NCI-H2107 (cell line): ENCODE data around the gene ELF5.

Source experiments
- DNase-seq: peaks from one replicate; lab custom pipeline; 2025; lab: John Stamatoyannopoulos, UW

ELF5 gene

DNA sequence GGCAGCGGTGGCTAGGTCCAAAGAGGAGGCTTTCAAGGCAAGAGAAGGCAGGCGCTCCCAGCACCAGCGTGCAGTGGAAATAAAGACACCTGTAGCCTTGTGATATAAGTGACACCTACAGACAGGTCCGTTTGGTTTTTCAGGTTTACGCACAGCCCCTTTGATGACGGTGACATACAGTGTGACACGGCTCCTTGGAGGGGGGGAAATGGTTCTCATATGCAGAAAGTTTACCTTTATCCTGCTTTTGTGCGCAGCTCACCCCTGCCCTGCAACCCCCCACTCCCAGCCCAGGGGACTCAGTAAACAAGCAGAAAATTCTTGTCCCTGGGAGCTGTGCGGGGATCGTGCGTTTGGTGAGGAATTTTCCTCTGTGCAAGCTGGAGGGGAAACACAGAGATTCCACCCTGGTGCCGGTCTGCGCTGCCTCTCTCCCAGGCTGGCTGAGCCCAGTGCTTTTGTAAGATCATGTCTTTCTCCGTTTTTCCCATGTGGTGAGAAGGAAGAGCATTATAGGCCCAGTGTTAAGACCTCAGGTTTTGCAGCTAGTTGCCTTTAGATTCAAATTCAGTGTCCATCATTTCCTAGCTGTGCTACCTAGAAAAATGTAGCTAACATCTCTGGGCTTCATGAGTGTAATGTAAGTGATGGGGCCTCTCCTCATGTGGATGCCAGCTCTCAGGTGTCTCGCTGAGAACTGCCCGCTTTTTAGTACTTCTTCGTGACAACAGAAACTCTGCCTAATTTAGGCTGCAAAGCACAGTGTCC is at the start of gene ELF5:
ELF5 (minus strand) TSS at position 113 of the 768 bp plus-strand sequence. CDS start 8,045 bp downstream, outside the sequence.
- DNase-seq = no peak

DNA sequence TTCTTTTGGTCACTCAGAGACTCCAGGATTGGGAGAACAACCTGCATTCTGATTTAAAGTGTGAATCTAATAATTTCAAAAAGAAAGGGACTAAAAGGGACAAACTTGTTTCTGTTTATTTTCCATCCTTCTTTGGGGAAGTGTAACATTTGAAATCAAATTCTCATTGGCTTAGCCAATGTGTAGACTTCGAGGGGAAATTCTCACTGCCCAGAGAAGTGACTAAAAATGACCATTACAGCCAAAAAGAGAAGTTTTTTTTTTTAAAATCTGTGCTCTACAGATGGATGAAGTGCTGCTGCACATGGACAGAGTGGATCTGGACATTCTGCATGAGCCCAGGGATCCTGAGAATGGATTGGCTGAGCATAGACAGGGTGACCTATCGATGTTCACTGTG is 49.4 kb upstream of the ELF5 start:
- DNase-seq = no peak

DNA sequence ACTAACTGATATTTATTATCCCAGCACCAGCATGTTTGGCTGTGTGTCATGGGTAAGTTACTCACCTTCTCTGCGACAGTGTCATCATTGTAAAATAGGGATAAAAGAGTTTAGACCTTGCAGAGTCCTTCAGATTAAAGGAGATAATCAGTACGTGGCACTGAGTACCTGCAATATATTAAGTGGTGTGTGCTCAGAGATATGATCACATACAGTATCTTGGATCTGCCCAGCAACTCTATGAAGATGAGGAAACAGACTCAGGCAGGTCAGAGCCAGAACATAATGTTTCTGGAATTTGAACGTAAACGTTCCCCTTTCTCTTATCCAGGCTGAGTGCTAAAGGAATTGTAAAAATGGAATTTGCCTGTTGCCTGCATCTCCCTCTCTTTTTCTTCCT is 46.9 kb upstream of the ELF5 start:
- no peak for DNase-seq

DNA sequence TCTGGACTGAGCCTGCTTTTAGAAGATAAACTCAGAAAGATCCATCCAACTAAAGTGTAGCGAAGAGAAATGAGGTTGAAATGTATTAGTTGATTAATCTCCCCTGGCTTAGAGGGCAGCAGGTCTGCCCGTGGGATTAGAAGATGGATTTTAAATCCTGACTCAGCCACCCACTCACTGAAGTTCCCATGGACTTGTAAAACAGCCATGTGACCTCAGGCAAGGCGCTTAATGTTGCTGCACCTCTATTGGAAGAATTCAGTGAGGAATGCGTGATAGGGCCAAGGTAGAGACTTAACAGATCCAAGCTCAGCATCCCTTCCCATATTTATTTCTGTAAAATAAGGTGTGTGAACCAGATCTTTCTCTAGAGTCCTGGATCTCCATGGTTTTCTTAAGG is 45.1 kb upstream of the ELF5 start:
- DNase-seq = no peak

DNA sequence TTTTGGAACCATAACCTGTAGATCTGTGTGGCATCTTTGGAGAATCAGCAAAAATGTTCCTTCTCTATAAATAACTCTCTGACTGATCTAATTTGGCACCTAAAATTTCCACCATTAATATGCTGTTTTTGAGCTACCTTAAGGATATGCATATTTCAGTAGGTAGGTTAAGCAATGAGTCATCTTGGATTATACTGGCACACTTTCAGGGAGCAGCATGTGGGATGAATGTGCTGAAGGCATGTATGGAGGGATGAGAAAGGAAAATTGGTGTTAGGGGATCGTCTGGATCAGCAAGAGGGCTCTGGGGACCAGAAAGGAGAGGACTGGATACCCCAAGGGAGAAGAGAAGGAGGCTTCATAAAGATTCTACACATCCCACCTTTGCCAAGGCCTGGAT is 44.6 kb upstream of the ELF5 start:
- no peak for DNase-seq

DNA sequence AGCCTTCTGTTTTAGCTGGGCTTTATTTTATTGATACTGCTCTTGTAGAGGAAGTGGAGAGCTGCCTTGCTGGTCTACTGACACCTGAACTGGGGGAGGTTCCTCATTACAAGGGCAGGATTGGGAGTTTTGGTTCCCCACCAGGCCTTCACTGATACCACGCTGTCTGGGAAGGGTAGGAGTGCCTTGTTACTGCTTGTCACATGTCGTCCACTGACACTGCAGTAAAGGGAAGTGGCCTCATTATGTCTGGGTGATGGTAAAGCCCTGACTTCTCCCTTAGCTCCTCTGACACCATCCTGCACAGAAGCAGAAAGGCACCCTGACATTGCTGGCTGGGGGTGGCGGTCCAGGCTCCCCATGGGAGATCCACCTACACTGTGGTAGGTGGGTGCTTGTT is 38.7 kb upstream of the ELF5 start:
- no peak for DNase-seq

DNA sequence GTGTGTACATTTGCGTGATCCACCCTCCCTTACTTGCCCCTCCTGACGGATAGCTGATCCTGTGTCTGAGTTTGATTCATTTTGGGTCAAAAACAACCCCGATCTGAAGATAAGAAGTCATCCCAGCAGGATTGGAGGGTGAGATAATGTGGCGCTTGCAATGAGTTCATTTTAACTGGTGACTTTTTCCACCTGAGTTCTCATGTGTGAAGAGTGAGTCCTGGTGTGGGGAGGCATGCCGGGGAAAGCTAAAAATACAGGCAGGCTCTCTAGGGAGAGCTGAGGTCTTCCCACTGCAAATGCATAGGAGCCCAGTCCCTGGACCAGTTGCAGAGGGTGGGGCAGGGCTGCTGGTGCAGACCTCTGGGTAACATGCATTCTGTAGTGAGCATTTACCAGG is 35.7 kb upstream of the ELF5 start:
- no peak for DNase-seq

DNA sequence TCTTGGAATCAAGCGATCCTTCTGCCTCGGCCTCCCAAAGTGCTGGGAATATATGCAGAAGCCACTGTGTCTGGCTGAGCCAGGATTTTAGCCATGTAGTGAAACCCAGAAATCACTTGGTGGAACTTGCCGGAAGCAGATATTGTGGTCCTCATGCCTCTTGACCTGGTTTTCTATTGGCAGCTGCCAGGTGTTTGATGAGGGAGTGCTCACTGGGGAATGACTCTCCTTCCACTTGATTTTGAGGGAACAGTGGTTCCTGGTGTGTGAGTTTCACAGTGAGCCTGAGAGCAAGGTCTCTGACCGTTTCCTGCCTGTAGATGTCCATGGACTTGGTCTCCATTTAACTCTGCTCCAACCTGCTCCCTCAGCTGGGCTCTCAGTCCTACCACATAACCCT is 34.7 kb upstream of the ELF5 start:
- no peak for DNase-seq

DNA sequence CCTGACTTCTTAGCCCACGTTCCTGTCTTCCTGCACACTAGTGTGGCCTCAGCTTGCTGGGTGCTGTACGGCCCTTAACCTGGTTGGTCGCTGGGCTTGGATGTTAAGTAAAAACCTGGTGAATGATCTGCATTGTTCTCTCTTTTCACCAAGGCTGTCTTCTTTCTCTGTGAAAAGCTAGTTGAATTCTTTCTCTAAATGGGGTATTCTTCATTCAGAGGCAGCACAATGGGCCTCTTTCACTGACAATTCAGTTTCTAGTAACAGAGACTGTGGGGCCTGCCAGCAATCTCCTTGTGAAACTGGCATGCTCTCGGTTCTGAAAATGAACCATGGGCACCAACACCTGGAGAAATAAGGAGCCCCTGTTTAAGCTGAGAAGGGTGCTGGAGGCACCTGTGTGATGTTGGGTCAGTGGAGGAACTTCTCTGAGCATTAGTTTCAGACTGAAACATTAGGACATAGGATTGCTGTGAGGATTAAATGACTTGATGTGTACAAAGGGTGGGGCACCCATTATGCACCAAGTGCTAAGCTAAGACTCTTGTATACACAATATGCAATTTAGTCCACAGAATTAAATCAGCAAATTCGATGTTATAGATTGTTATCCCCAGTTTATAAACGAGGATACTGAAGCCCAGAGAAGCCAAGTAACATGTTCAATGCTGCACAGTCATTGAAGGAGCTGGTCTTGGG is 33.1 kb upstream of the ELF5 start:
- no peak for DNase-seq

DNA sequence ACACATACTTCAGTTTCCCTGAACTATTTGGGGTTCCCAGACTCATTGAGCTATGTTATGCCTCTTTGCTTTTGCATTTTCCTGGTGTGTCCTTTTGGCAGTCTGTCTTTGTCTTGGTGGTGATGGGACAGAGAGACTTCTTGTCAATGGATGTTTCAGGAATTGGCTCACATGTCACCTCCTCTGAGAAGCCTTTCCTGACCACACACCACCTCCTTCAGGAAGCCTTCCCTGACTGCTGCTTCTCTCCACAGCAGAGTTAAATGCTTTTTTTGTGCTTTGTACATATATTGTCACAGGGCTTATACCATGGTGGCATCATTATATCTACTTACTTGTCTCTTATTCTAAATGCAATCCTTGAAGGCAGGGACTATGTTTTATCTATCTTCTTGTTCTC is 28.5 kb upstream of the ELF5 start:
- DNase-seq = no peak

DNA sequence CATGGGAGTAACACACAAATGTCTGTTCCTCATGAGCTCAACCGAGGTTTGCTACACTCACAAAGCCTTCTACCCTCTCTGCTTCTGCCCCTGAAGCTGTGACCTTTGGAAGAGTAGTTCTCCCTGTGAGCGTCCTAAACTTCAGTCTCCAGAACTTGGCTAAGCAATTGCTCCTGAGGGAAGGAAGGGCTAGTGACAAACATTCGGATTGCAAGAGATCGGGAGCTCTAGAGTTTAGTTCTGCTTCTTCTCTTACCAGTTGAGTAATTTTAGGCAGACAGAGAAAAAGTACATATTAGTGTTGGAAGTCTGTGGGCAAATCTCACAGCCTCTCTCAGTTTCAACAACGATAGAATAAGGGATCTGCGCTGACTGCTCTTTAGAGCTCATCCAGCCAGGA is 27.3 kb upstream of the ELF5 start:
- no peak for DNase-seq

DNA sequence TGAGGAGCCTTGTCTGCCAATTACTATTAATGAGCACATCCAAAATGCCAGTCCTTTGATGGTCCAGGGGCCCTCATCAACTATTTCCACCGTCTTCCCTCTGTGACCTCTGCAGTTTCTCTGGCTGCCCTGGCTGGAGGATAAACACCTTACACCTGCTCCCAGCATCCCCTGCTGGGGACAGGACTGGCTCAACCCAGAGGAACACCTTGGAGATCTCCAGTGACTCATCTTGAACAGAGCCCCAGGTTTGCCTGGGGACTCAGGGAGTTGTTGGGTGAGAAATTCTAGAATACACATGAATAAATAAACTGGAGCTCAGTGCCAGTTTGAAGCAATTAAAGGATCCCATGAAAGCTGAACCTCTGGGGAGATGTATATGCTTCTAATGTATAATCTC is 24.0 kb upstream of the ELF5 start:
- no peak for DNase-seq

DNA sequence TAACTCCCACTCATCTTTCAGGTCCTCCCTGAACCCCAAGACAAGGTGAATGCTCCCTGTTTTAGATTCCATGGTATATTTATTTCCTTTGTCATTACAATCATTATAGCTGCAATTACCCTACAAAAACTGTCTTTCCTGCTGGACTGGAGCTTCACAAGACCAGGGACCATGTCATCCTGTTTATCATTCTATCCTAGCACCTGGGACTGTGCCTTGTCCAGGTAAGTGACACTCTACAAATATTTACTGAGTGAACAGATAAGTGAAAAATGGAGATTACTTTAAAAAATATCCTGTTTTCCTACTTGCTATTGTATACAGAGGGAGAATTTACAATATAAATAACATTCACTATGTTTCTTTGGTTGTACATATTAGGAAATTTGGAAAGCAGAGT is 22.5 kb upstream of the ELF5 start:
- DNase-seq = no peak

DNA sequence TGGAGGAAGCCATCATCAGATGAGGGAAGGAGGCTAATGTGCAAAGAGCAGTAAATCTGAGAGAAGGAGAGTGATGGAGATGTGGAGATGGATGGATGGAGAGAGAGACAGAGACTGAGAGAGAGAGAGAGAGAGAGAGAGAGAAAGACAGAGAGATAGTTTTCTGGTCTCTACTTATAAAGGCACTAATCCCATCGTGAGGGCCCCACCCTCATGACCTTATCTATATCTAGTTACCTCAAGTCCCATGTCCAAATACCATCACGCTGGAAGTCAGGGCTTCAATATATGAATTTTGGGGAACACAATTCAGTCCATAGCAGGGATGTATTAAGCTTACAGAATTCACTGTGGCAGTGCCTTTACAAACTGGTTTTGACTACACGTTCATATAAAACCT is 21.2 kb upstream of the ELF5 start:
- DNase-seq = no peak

DNA sequence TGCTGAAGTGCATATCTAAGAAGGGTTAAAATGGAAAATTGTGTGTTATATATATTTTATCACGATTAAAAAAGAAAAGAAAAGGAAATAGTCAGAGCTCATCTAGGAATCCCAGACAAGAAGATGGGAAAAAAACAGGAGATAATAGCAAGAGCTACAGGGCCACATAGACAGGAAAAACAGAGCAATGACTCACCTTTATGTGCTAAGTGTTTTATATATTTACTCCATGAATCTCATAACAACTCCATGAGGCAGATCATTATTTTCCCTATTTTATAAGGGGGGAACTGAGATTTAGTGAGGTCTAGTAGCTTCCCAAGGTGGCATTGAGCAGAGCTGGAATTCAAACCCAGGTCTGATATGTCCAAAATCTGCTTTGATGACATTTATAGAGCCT is 18.1 kb upstream of the ELF5 start:
- no peak for DNase-seq

DNA sequence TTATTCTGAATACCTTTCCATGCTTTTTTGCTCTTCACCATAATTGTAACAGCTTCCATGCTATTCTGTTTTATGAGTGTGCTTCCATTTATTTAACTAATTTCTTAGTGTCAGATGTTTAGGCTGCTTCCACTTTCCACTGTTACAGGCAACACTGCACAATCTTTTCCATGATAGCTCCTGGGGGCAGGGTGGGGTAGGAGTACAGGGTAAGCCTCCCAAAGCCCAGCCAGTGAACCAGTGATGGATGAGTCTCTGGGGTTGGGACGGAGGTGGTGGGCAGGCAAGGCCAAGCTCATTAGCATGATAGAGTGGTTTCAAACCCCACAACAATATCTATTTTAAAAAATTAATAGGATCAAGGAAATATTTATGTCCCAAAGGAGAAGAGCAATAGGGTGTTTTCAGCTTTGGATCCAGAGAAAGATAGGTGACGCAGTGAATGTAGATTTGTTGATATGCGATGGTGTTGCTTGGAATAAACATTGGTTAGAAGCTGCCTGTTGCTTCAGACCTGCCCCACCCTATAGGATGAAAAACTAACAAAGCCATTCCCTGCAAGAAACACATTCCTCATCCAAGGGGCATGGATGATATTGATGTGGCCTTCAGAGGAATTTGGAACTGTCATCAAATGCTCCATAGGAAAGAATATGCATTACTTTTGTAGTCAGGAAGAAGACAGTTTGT is 17.1 kb upstream of the ELF5 start:
- DNase-seq = no peak

DNA sequence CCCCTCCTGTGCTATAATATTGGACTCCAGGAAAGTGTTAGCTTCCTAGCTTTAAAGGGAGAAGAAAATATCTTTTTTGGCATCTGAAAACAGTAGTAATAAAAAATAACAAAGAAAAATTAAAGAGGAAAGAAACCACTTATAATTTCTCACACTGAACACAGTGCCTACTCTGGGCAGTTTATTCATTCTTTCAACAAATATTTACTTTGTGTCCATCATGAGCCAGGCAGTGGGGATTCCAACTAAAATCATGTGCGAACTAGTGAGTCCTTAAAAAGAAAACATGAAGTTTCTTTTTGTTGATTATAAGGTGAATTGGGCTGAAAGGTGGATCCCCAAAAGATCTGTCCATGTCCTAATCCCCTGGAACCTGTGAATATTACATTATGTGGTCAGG is 16.0 kb upstream of the ELF5 start:
- no peak for DNase-seq

DNA sequence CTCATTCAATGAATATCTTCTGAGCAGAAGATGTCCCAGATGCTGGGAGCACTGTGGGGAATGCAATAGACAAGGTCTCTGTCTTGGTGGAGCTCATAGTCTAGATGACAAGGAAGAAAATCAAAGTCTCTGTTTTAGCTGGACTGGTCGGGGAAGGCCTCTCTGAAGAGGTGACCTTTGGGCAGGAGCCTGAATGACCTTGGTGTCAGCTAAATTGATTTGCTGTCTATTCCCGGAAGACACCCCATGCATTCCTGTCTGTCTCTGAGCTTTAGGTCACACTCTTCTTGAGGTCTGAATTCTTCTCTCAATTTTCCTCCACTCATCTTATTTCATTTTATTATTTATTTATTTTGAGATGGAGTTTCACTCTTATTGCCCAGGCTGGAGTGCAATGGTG is 14.5 kb upstream of the ELF5 start:
- DNase-seq = no peak

DNA sequence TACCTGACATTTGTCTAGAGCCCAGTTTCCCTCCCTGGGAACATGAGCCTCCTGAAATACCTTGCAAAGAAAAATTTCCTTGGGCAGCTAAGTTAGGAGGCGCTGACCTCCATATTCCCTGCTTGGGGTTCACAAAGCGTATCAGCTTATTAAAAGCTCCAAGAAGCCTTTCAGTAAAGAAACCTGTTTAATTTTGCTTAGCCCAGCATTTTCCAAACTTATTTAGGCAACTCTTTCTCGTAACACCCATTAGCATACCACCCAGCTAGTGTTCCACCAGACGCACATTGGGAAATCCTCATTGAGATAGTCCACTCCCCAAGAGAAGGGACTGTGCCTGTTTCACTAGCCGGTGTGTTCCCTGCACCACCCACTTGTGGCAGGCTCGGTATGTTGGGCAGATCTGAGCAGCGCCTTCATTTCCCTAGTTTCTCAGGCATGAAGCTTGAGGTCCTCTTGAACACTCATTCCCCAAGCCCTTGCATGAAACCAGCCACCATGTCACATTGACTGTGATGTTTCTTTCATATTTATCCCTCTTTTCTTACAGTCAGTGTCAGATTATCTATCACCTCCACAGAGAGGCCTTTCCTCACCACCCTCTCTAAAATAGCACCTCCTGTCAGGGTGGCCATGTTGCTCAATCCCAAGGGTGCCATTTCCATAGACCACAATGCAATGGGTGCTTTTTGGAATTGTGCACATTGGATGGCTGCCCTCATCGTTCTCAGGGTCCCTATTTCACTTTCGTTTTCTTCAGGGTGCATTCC is 12.5 kb upstream of the ELF5 start:
- DNase-seq = no peak

DNA sequence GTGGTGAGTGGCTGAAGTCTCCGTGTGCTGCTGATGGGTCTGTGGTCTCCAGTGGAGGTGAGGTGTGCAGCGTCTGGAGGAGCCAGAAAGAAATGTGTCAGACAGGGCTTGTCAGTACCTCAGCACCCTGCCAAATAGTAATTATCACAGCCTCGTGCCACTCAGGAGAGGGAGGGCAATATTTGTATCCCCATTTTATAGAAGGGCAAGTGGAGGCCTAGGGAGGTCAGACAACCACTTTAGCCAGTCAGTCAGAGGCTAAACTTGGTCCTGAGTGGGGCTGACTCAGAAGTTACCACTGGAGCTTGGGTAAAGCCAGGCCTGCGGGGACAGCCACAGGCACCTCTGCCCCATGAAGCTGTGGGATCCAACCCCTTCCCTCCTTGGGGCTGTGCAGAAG is 11.5 kb upstream of the ELF5 start:
- DNase-seq = no peak

DNA sequence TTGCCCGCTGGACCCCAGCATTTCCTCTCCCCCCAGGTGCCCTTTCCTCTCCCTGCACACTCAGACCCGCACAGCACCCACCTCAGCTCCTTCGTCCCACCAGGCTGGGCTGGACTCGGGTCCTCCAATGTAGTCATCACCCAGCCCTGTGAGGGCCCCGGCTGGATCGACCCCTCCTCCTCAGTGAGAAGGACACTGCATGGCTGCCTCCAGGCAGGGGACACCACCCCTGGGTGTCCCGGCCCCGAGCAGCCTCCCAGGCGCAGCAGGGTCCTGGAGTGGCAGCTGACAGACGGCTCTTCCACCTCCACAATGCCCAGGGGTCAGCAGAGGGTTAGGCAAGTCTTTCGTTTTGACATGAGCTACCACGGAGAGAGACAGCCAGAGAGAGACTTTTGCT is 11.1 kb upstream of the ELF5 start:
- no peak for DNase-seq

DNA sequence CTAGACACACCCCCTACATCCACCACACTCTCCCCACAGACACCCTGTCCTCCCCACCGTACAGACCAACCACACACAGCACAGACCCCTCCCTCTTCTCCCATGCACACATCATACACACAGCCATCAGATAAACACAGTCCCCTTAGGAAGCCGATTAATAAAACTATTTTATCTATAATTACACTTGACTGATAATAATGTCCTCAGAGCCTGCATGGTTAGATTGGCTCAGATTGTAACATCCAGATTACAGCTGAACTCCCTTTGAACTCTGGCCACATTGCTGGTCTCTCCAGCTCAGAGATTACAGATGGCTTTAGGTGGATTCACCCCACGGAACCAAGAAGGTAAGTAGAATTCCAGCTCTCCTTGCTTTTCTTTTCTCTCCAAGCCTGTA is 9.5 kb upstream of the ELF5 start:
- DNase-seq = no peak

DNA sequence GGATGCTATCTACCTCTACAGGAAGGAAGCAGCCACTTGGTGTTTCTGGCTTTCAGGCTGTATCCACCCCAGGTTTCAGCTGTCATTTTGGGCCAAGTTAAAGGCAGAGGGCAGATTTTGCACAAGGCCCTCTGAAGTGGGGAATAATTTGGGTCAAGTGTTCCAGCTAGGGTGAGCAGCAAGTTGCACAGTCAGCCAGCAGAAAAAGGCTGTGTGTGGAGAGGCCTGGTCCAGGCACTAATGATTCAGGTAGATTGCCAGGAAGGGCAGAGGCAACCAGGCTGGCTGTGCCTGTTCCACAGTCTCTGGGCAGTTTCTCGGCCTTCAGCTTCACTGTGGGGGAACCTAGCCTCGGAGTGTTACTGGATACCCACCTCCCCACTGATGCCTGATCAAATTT is 8.6 kb upstream of the ELF5 start:
- DNase-seq = no peak
